Uterus (tissue), 4 donors: ENCODE data around the gene FBLN1. TPM values are rescaled to one million over a fixed set of nuclear protein-coding genes. Genes with fewer than 3 reads are reported as not detected.
A peak's percentile ranks its signal among the peaks of the same experiment; 100 is the strongest.
"Not testable (repeated sequence)": the region's sequence is repeated elsewhere in the genome, so short reads cannot be mapped to it uniquely, and the experiment has no call there.

Experiments used
- DNase-seq, 2 donors: peaks; one replicate each; pipeline ENCODE4 v3.0.0-alpha.2; 2019 to 2020
- H3K27ac ChIP-seq, 2 donors: fragments of 200-600 bp; sonication (generic); 1 replicate in 1 of 2; 2 replicates in 1 of 2; pipeline ENCODE4 v1.5.1; 2016 to 2018
- H3K27me3 ChIP-seq, 2 donors: fragments of 200-600 bp; sonication (generic); one replicate each; pipeline ENCODE4 v1.5.1; 2018 to 2019; ENCODE audit warnings: control low read depth in 1 of 2
- H3K36me3 ChIP-seq, 2 donors: fragments of 200-600 bp; sonication (generic); one replicate each; pipeline ENCODE4 v1.5.1; 2019; ENCODE audit warnings: control low read depth in 1 of 2
- H3K4me1 ChIP-seq, 2 donors: fragments of 200-600 bp; sonication (generic); one replicate each; pipeline ENCODE4 v1.5.1; 2018 to 2019; ENCODE audit warnings: control low read depth in 1 of 2
- H3K4me3 ChIP-seq, 2 donors: fragments of 200-600 bp; sonication (generic); 1 replicate in 1 of 2; 2 replicates in 1 of 2; pipeline ENCODE4 v1.5.1; 2018 to 2019; ENCODE audit warnings: mild to moderate bottlenecking in 1 of 2
- H3K9me3 ChIP-seq, 2 donors: fragments of 200-600 bp; sonication (generic); one replicate each; pipeline ENCODE4 v1.5.1; 2019; ENCODE audit warnings: control low read depth in 1 of 2
- POLR2A ChIP-seq, 2 donors: fragments of 450-650 bp; IDR thresholded peaks; one replicate each; pipeline ENCODE4 v1.6.1; 2016; ENCODE audit warnings: antibody characterized with exemption in 2 of 2, mild to moderate bottlenecking in 1 of 2, moderate library complexity in 1 of 2
- intact Hi-C: fragments of 100-400 bp; cut with DNase I; formaldehyde crosslinking; loops from one replicate; pipeline ENCODE4 v1.15.1; 2023; ENCODE audit warnings: low total_unique reads
- total RNA-seq, 4 donors: library from RNA; depleted of rRNA in 3 of 4; stranded (reverse); fragments of >200 nt in 3 of 4; gene quantifications; one replicate each; pipeline versions ENCODE4 v1.1.0 to v1.2.4, GENCODE V29; 2014 to 2023
- TF ChIP-seq, protein P1 (sequence below), 4 experiments: fragments of 200-600 bp in 2 of 4; fragments of 450-650 bp in 2 of 4; sonication (generic) in 2 of 4; IDR thresholded peaks; one replicate each; pipeline ENCODE4 v1.5.1; 2016 to 2019; ENCODE audit warnings: antibody characterized with exemption in 4 of 4, mild to moderate bottlenecking in 2 of 4, moderate library complexity in 1 of 4
- donor health status: DM: yes; HTN: yes; CAD: no.

Gene FBLN1
- total RNA-seq, 4 donors from 2014 or later: 388 to 644 (median 479) TPM

DNA sequence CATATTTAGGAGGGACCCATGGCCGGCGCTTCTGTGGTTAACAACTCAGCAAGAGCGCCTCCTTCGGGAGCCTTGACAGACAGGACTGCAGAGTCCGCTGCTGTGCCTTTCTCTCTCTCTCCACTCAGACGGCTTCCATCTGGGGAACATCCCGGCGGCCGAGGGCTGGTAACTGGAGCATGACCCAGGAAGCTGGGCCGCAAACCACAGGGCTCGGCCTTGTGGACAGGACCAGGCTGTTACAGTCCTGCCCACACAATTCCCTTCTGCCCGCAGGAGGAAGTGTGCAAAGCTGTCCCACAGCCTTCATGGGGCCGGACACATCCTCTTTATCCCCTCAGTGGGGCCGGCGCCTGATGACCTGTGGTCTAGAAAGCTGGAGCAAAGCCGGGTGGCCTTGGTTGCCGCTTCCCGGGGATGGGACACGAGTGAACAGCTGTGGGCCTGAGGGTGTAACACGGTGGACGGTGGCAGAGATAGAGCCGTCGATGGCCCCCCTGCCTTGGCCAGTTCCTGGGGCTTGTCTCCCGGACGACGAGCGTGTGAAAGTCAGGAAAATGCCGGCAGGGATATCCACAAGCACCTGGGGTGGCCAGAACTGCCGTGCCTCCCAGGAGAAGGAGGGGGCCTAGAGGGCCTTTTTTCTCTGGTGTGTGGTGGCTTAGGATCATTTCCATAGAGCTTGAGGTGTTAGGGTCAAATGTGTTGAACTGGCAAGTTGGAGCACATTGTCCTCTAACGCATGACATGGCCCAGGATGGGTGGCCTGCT lies 50.1 kb downstream of the FBLN1 start:
- peak; percentile 57 to 59 for DNase-seq
- Histone ChIP-seq H3K27me3 (no peaks in the 10 kb centered on the region), H3K9me3 (no peaks in the 10 kb centered on the region), H3K27ac (peak overlapping the region; percentile 88 to 94), H3K4me1 (peaks cover 9 to 24% of the 10 kb centered on the region in 2 donors), H3K4me3 (no peak overlapping the region), H3K36me3 (no peaks in the 10 kb centered on the region)
- TF ChIP-seq, protein P1, sequence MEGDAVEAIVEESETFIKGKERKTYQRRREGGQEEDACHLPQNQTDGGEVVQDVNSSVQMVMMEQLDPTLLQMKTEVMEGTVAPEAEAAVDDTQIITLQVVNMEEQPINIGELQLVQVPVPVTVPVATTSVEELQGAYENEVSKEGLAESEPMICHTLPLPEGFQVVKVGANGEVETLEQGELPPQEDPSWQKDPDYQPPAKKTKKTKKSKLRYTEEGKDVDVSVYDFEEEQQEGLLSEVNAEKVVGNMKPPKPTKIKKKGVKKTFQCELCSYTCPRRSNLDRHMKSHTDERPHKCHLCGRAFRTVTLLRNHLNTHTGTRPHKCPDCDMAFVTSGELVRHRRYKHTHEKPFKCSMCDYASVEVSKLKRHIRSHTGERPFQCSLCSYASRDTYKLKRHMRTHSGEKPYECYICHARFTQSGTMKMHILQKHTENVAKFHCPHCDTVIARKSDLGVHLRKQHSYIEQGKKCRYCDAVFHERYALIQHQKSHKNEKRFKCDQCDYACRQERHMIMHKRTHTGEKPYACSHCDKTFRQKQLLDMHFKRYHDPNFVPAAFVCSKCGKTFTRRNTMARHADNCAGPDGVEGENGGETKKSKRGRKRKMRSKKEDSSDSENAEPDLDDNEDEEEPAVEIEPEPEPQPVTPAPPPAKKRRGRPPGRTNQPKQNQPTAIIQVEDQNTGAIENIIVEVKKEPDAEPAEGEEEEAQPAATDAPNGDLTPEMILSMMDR (IDR thresholded peaks at IDR 0.05): peak in 2 of 4 experiments; percentile 2 to 22
- TF ChIP-seq POLR2A (IDR thresholded peaks at IDR 0.05): no peak
- intact Hi-C loops: loop anchor here (5.0 kb wide), 2 partner anchors 110 to 285 kb away; no protein-coding TSS in a partner anchor

DNA sequence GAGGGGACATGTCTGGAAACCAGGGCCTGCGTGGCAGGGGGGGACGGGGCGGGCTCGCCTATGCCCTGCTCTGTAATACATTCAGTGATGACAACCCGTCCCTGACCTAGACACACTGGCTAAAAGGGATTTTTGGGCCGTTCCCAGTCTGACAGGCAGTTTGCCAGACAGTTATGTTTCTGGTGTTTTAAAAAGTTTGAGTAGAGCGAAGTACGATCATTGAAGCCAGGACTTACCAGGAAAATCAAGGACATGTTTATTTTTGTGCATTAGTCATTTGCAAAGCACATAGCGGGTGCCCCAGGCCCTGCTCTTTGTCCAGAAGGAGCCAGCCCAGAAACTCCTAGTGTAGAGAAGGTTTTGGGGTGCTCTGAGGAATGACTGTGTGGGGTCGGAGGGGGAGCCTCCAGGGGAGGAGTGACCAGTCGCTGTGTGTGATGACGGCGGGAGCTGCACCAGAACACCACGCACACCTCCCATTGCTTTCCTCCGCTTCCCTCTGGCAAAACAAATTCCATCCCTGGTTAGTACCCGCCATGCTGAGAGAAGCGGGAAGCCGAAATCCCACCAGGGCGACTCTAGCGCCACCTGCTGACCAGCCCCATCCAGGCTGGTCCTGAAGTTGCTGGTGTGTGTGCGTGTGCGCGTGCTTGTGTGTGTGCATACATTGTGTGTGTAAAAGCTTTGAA lies 50.8 kb downstream of the FBLN1 start:
- peak overlapping the region; percentile 88 to 94 for H3K27ac ChIP-seq
- H3K4me3 ChIP-seq: no peak overlapping the region
- peaks cover 9 to 22% of the 10 kb centered on the region in 2 donors for H3K4me1 ChIP-seq
- H3K36me3 ChIP-seq: no peaks in the 10 kb centered on the region
- intact Hi-C loops: loop anchor here (5.0 kb wide), 2 partner anchors 111 to 286 kb away; no protein-coding TSS in a partner anchor
- peak; percentile 82 to 86 for DNase-seq
- TF ChIP-seq, protein P1 (IDR thresholded peaks at IDR 0.05): peak; percentile 89 to 95 (median 92)
- TF ChIP-seq POLR2A (IDR thresholded peaks at IDR 0.05): no peak
- no peaks in the 10 kb centered on the region for H3K9me3 ChIP-seq
- H3K27me3 ChIP-seq: no peaks in the 10 kb centered on the region

DNA sequence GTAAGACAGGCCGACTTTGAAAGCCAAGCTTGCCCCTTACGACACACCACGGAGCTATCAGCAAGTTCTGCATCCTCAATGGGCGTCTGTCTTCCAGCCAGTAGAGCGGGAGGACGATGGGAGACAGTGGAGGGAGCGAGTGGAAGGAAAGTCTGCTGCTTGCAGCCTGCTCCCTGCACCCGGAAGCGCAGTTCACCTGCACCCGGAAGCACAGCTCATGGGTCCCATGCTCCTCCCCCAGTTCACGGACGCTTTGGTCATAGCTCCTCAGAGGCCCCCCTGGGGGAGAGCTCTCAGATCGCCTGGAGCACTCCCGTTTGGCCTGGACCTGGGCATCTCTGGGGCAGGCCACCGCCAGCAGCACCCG lies 51.3 kb downstream of the FBLN1 start:
- peaks cover 9 to 17% of the 10 kb centered on the region in 2 donors for H3K4me1 ChIP-seq
- no peak overlapping the region for H3K4me3 ChIP-seq
- TF ChIP-seq, protein P1 (IDR thresholded peaks at IDR 0.05): no peak
- no peak for TF ChIP-seq POLR2A (IDR thresholded peaks at IDR 0.05)
- H3K9me3 ChIP-seq: no peaks in the 10 kb centered on the region
- DNase-seq: no peak
- H3K27ac ChIP-seq: peak overlapping the region; percentile 88 to 94
- H3K27me3 ChIP-seq: no peaks in the 10 kb centered on the region
- intact Hi-C loops: loop anchor here (5.0 kb wide), 2 partner anchors 112 to 287 kb away; no protein-coding TSS in a partner anchor
- H3K36me3 ChIP-seq: no peaks in the 10 kb centered on the region

DNA sequence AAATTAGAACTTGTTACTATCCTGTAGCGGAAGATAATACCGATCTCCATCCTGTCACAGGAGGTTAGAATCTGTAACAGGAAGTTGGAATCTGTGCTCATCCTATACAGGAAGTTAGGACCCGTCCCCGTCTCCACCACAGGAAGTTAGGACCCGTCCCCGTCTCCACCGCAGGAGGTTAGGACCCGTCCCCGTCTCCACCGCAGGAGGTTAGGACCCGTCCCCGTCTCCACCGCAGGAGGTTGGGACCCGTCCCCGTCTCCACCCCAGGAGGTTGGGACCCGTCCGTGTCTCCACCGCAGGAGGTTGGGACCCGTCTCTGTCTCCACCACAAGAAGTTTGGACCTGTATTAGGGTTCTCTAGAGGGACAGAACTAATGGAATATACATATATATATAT lies 52.2 kb downstream of the FBLN1 start:
- H3K9me3 ChIP-seq: no peaks in the 10 kb centered on the region
- intact Hi-C loops: loop anchor here (5.0 kb wide), 2 partner anchors 113 to 288 kb away; no protein-coding TSS in a partner anchor
- H3K27me3 ChIP-seq: no peaks in the 10 kb centered on the region
- peaks cover 9 to 17% of the 10 kb centered on the region in 2 donors for H3K4me1 ChIP-seq
- no peak overlapping the region for H3K4me3 ChIP-seq
- TF ChIP-seq POLR2A (IDR thresholded peaks at IDR 0.05): no peak
- TF ChIP-seq, protein P1 (IDR thresholded peaks at IDR 0.05): no peak
- DNase-seq: no peak
- no peaks in the 10 kb centered on the region for H3K36me3 ChIP-seq
- peak overlapping the region; percentile 88 to 94 for H3K27ac ChIP-seq

DNA sequence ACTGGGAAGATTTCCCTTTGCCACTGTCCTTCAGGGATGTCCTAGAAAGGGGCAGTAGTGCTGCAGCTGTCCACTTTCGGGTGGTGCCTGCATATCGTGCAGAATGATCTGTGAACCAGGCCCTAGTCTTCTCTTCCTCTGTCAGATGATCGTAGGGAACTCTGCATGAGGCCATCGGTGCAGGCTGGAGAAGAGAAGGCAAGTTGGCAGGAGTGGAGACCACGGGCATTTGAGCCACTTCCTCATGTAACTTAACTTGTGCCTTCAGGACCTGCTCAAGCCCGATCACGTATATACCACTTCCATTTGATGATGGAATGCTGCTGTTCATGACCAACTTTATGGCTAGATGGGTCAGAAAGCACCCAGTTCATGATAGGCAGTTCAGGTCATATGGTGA lies 55.2 kb downstream of the FBLN1 start:
- H3K27ac ChIP-seq, intact Hi-C loops, H3K4me1 ChIP-seq, H3K9me3 ChIP-seq, H3K27me3 ChIP-seq, H3K4me3 ChIP-seq, H3K36me3 ChIP-seq, DNase-seq: not testable (repeated sequence)

DNA sequence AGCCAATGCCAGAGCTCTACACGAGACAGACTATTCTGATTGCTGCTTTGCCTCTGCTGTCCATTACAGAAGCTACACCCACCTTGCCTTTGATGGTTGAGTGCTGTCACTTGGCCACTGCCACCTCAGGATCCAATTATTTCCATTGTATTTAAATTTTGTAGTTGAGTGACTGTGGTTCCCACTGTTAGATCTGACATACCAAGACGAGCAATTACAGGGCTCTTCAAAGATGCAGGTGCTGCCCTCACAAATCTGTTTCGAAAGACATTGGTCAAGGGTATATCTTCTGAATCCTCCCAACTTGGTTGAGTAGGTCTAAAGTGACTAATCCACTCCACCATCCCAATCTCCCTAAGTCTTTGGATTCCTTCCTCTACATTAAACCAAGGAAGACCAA lies 57.4 kb downstream of the FBLN1 start:
- H3K27me3 ChIP-seq, H3K36me3 ChIP-seq, H3K27ac ChIP-seq, intact Hi-C loops, H3K4me1 ChIP-seq, DNase-seq, H3K9me3 ChIP-seq, H3K4me3 ChIP-seq: not testable (repeated sequence)

DNA sequence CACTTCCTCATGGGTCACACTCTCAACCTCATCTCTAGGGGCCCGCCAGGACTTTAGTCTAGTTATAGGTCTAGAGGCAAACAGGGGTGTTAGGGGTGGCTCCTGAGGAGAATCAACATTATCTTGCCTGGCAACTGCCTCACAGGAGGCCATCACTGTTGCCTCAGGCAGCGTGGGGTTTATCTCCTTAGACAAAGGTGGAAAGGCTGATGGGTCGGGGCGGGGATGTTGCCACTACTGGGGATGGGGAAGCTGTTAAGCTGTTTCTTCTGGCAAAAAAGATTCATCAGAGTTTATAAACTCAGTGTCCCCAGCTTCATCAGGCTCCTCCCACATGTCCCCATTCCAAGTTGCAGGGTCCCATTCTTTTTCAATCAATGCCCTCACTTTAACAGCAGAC lies 58.1 kb downstream of the FBLN1 start:
- H3K36me3 ChIP-seq, DNase-seq, H3K9me3 ChIP-seq, H3K27ac ChIP-seq, H3K27me3 ChIP-seq, intact Hi-C loops, H3K4me1 ChIP-seq, H3K4me3 ChIP-seq: not testable (repeated sequence)
